HUES48 (cell line): Measurements from ENCODE around the gene ANKRD40CL.

Experiments used
- H3K27ac ChIP-seq: one replicate; pipeline ENCODE4 v1.7.0; 2013; ENCODE audit warnings: low read depth, low read length, inconsistent platforms
- H3K27me3 ChIP-seq: 2 replicates; pipeline ENCODE4 v1.6.1; 2013; ENCODE audit warnings: mild to moderate bottlenecking, low read length; ENCODE audit not compliant: control insufficient read depth, insufficient read depth
- H3K36me3 ChIP-seq: 2 replicates; pipeline ENCODE4 v1.6.1; 2013; ENCODE audit warnings: low read length; ENCODE audit not compliant: control insufficient read depth, insufficient read depth
- H3K4me1 ChIP-seq: 2 replicates; pipeline ENCODE4 v1.6.1; 2013; ENCODE audit warnings: mild to moderate bottlenecking, low read length; ENCODE audit not compliant: control insufficient read depth, insufficient read depth
- H3K4me3 ChIP-seq: 2 replicates; pipeline ENCODE4 v1.5.1; 2013; ENCODE audit warnings: mild to moderate bottlenecking, low read depth, low read length
- H3K9ac ChIP-seq: 2 replicates; pipeline ENCODE4 v1.6.1; 2013; ENCODE audit warnings: mild to moderate bottlenecking, low read depth, low read length, moderate library complexity
- H3K9me3 ChIP-seq: 2 replicates; pipeline ENCODE4 v1.6.1; 2013; ENCODE audit warnings: low read length; ENCODE audit not compliant: control insufficient read depth, insufficient read depth

The ANKRD40CL gene

DNA sequence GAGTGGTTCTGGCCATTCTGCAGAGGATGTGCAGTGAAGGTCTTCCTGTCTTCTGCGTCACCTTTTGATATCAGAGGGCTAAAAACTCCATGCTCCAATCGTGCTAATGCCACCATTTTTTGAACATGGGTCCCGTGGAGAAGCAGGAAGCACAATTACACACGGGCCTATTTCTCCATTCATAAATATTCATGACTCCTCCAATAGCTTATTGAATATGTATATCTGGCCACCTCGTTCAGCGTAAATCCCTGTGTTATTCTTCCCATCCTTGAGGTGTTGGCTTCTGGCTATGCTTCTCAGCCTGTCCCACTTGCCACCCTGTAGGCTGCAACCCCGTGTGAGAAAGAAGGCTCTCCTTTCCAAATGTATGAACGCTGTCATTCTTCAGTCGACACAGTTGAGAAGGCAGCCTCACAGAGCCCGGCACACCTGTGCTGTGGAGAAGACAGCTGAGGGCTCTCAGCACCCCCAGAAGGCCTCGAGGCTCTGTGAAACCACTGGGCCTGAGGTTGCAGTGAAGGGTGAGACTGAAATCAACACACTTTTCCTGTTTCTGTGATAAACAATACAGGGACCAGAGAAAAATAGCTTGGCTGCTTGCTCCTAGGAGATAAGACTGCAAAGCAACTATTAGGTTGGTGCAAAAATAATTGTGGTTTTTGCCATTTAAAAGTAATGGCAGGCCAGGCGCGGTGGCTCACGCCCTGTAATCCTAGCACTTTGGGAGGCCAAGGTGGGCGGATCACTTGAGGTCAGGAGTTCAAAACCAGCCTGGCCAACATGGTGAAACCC is 4.9 kb upstream of the ANKRD40CL start:
- no peak overlapping the region for H3K9ac ChIP-seq
- no peak overlapping the region for H3K4me3 ChIP-seq
- no peaks in the 10 kb centered on the region for H3K4me1 ChIP-seq
- H3K27ac ChIP-seq: no peak overlapping the region
- H3K36me3 ChIP-seq: no peaks in the 10 kb centered on the region
- H3K27me3 ChIP-seq: no peaks in the 10 kb centered on the region
- no peaks in the 10 kb centered on the region for H3K9me3 ChIP-seq

DNA sequence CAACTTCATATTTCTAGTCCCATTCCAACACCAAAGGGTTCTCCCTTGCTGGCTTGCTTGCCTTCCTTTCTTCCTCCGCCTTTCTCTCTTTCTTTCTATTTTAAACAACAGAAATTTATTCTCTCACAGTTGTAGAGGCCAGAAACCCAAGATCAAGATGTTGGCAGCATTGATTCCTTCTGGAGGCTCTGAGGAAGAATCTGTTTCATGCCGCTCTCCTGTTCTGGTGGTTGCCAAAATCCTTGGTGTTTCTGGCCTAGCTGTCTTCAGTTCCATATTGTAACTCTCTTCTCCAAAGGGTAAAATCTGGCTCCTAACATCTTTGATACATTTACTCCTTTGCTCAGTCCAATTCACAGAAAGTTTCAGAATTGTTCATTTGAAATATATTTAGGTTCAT is 3.0 kb upstream of the ANKRD40CL start:
- Histone ChIP-seq H3K27me3 (no peaks in the 10 kb centered on the region), H3K4me3 (no peak overlapping the region), H3K4me1 (no peaks in the 10 kb centered on the region), H3K9ac (no peak overlapping the region), H3K9me3 (no peaks in the 10 kb centered on the region), H3K36me3 (no peaks in the 10 kb centered on the region), H3K27ac (no peak overlapping the region)

- Histone ChIP-seq H3K4me1 (no peaks in the 10 kb centered on the region), H3K27me3 (no peaks in the 10 kb centered on the region), H3K9me3 (no peaks in the 10 kb centered on the region), H3K9ac (no peak overlapping the region), H3K4me3 (no peak overlapping the region), H3K36me3 (no peaks in the 10 kb centered on the region), H3K27ac (no peak overlapping the region)
Observed at GRCh38 chr17:50769884-50770283, 2.6 kb upstream of the ANKRD40CL start.

DNA sequence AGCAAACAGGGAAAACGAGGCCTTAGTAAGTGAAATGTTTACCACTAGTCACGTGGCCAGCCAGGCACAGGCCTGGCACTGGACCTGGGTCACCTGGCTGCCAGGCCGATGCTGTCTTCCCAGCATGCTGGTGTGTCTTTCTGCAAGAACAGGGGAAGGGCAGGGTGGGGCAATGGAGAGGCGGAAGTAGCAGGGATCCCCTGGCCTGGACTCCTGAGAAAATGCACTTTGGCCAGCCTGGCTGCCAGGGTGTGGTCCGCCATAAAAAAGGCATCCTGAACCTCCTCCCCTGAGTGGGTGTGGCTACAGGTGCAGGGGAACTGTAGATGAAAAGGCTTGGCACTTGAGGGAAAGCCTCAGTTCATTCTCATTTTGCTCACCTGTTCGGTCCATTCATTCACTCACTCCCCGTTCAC is 1.0 kb upstream of the ANKRD40CL start:
- H3K36me3 ChIP-seq: no peaks in the 10 kb centered on the region
- no peak overlapping the region for H3K27ac ChIP-seq
- peaks cover 7% of the 10 kb centered on the region for H3K4me1 ChIP-seq
- H3K9me3 ChIP-seq: no peaks in the 10 kb centered on the region
- H3K4me3 ChIP-seq: no peak overlapping the region
- H3K27me3 ChIP-seq: no peaks in the 10 kb centered on the region
- H3K9ac ChIP-seq: no peak overlapping the region

- Histone ChIP-seq H3K9ac (no peak overlapping the region), H3K4me3 (no peak overlapping the region), H3K4me1 (peaks cover 8% of the 10 kb centered on the region), H3K27ac (no peak overlapping the region), H3K9me3 (no peaks in the 10 kb centered on the region), H3K36me3 (no peaks in the 10 kb centered on the region), H3K27me3 (no peaks in the 10 kb centered on the region)
Observed at GRCh38 chr17:50767030-50767429, 288 bp downstream of the ANKRD40CL start.

DNA sequence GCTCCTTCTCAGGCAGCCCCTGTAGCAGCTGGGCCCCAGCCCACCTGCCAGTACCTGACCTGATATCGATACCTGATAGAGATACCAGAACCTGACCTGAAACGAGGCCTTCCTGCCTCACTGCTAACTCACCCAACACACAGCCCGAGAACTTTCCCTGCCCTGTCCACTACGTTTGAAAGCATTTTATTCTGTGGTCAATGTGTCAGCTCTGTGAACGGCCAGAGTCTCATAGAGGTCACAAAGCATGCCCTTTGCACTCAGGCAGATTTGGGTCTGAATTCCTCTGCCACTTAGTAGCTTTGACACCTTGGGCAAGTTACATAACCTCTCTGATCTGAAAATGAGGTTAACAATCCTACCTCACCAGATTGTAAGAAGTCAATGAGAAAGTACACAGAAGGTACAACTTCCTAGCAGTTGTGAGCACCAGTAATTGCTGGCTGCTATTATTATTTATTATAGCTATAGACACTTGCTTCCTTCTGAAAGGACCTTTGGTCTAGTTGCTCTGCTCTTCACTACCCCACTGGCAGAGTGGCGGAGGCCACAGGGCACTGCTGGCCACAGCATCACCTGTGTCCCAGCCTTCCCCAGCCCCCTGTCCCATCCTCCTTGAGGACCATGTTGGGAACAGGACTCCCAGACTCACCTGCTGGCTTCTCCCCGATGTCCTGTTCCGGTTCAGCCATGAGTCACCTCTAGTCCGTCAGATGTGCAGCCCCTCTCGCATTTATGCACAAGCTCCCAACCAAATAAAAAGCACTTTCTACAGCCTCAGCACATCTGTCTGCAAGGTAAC is 895 bp downstream of the ANKRD40CL start:
- no peak overlapping the region for H3K27ac ChIP-seq
- peaks cover 8% of the 10 kb centered on the region for H3K4me1 ChIP-seq
- no peak overlapping the region for H3K9ac ChIP-seq
- no peak overlapping the region for H3K4me3 ChIP-seq
- no peaks in the 10 kb centered on the region for H3K27me3 ChIP-seq
- H3K9me3 ChIP-seq: no peaks in the 10 kb centered on the region
- H3K36me3 ChIP-seq: no peaks in the 10 kb centered on the region

DNA sequence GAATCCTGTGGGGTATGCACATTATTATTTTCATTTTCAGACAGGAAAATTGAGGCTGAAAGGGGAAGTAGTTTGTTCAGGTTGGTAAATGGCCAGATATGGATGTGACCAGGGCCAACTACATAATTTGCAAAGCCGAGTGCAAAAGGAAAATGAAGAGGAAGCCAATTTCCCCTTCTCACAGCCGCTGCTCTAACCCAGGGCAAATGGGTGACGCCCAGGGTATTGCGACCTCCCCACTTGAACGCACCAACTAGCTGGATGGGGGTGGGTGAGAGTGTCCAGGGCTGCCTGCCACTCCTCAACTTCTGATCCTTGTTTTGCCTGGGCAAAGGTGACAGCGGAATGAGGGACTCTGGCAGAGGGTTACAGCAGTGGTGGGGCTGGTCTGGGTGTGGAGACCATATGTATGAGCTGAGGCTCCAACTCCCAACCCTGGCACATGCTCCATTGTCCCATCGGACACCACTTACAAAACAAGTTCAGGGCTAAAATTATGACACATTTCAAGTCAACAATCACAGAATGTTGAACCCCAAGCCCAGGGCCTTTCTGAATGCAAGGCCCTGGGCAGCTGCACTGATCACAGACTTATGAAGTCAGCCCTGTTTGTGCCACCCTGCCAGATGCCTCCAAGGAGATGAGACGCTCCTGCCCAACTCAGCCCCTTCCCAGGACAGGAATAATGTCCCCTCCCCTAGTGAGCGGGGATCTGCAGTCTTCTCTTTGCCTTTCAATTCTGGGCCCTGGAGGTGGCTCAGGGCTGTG is 1.7 kb downstream of the ANKRD40CL start:
- H3K9me3 ChIP-seq: no peaks in the 10 kb centered on the region
- H3K27me3 ChIP-seq: no peaks in the 10 kb centered on the region
- H3K27ac ChIP-seq: no peak overlapping the region
- no peaks in the 10 kb centered on the region for H3K36me3 ChIP-seq
- peaks cover 8% of the 10 kb centered on the region for H3K4me1 ChIP-seq
- H3K4me3 ChIP-seq: no peak overlapping the region
- H3K9ac ChIP-seq: no peak overlapping the region

- Histone ChIP-seq H3K4me3 (no peak overlapping the region), H3K9me3 (no peaks in the 10 kb centered on the region), H3K27me3 (no peaks in the 10 kb centered on the region), H3K4me1 (peaks cover 8% of the 10 kb centered on the region), H3K36me3 (no peaks in the 10 kb centered on the region), H3K27ac (no peak overlapping the region), H3K9ac (no peak overlapping the region)
Observed at GRCh38 chr17:50764734-50765149, 2.6 kb downstream of the ANKRD40CL start.

- no peak overlapping the region for H3K9ac ChIP-seq
- H3K9me3 ChIP-seq: no peaks in the 10 kb centered on the region
- H3K4me1 ChIP-seq: peaks cover 8% of the 10 kb centered on the region
- H3K27me3 ChIP-seq: no peaks in the 10 kb centered on the region
- H3K4me3 ChIP-seq: no peak overlapping the region
- H3K27ac ChIP-seq: peak overlapping the region; percentile 50
- H3K36me3 ChIP-seq: no peaks in the 10 kb centered on the region
Observed at GRCh38 chr17:50763716-50764475, 3.4 kb downstream of the ANKRD40CL start.

GRCh38 chr17:50762177-50762576 is 5.1 kb downstream of the ANKRD40CL start:
- Histone ChIP-seq H3K4me1 (peaks cover 8% of the 10 kb centered on the region), H3K27ac (no peak overlapping the region), H3K27me3 (no peaks in the 10 kb centered on the region), H3K9me3 (no peaks in the 10 kb centered on the region), H3K9ac (no peak overlapping the region), H3K4me3 (no peak overlapping the region), H3K36me3 (no peaks in the 10 kb centered on the region)
